ENCODE data around the gene AAMDC.

The AAMDC gene

DNA sequence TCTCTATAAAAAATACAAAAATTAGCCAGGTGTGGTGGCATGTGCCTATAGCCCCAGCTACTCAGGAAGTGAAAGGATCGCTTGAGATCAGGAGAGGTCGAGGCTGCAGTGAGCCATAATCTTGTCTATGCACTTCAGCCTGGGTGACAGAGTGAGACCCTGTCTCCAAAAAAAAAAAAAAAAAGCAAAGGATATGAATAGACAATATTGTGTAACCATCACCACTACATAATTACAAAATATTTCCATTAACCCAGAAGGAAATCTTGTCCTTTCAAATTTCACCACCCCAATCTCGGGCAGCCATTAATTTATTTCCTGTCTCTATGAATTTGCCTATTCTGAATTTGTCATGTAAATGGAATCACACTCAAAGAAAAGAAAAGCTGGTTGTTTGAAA is 21.6 kb upstream of the AAMDC start:
- no peak overlapping the region for H3K4me3 ChIP-seq (ENCODE audit: low read depth, low read length)
- in situ Hi-C loops (cut with HindIII; ENCODE audit: low sequenced_read_pairs), result no loop called here

DNA sequence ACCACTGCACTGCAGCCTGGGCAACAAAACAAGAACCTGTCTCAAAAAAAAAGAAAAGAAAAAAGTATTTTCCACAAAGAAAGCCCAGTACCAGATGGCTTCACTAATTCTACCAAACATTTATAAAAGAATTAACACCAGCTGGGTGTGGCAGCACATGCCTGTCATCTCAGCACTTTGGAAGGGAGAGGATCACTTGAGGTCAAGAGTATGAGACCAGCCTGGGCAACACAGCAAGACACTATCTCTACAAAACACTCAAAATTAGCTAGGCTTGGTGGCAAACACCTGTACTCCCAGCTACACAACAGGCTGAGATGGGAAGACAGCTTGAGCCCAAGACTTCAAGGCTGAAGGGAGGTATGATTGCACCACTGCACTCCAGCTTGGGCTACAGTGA is 20.5 kb upstream of the AAMDC start:
- no peak for DNase-seq (ENCODE audit: low read depth, low spot score)
- TF ChIP-seq, protein P1, sequence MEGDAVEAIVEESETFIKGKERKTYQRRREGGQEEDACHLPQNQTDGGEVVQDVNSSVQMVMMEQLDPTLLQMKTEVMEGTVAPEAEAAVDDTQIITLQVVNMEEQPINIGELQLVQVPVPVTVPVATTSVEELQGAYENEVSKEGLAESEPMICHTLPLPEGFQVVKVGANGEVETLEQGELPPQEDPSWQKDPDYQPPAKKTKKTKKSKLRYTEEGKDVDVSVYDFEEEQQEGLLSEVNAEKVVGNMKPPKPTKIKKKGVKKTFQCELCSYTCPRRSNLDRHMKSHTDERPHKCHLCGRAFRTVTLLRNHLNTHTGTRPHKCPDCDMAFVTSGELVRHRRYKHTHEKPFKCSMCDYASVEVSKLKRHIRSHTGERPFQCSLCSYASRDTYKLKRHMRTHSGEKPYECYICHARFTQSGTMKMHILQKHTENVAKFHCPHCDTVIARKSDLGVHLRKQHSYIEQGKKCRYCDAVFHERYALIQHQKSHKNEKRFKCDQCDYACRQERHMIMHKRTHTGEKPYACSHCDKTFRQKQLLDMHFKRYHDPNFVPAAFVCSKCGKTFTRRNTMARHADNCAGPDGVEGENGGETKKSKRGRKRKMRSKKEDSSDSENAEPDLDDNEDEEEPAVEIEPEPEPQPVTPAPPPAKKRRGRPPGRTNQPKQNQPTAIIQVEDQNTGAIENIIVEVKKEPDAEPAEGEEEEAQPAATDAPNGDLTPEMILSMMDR (IDR thresholded peaks at IDR 0.05; ENCODE audit: low read depth, low read length), result no peak
- in situ Hi-C loops (cut with HindIII; ENCODE audit: low sequenced_read_pairs), result no loop called here
- H3K4me3 ChIP-seq (ENCODE audit: low read depth, low read length), result no peak overlapping the region

More for the DNA sequence above, 21.6 kb upstream of the AAMDC start:
- DNase-seq (ENCODE audit: low read depth, low spot score), result no peak
- TF ChIP-seq, protein P1 (IDR thresholded peaks at IDR 0.05; ENCODE audit: low read depth, low read length), result no peak

DNA sequence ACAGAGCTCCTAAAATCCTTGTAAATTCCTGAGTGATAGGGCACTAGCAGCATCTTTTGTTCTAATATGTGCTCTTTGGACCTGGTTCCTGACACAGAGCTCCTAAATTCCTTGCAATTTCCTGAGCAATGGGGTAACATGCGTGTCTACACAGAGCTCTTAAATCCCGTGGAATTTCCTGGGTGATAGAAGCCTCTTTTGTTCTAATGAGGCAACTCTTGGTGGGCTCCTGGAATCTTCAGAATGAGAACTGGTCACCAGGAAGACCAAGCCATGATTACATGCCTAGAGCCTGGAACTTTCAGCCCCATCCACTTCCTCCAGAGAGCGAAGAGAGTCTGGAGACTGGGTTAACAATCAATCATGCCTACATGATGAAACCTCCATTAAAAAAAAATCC is 19.5 kb upstream of the AAMDC start:
- H3K4me3 ChIP-seq (ENCODE audit: low read depth, low read length), result no peak overlapping the region
- TF ChIP-seq, protein P1 (IDR thresholded peaks at IDR 0.05; ENCODE audit: low read depth, low read length), result no peak
- DNase-seq (ENCODE audit: low read depth, low spot score), result no peak
- in situ Hi-C loops (cut with HindIII; ENCODE audit: low sequenced_read_pairs), result no loop called here

GRCh38 chr11:77806415-77806814 is 14.5 kb upstream of the AAMDC start:
- no peak overlapping the region for H3K4me3 ChIP-seq (ENCODE audit: low read depth, low read length)
- DNase-seq (ENCODE audit: low read depth, low spot score), result no peak
- TF ChIP-seq, protein P1 (IDR thresholded peaks at IDR 0.05; ENCODE audit: low read depth, low read length), result no peak
- in situ Hi-C loops (cut with HindIII; ENCODE audit: low sequenced_read_pairs), result no loop called here

DNA sequence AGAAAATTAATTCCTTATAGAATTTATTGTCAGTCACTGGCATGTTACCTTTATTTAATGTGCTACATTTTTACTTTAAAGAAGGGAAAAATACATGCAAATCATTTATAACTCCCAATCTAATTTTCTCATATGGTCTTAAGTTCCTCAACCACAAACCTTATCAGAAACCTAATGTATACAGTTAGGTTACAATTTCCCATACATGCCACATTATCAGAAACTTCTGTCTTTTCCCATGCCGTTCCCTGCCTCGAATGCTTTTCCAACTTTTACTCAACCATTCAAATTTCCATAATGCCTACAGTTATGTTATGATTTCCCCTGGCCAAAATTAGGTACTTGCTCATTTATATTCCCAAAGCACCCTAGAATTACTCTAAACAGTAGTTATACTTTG is 14.0 kb upstream of the AAMDC start:
- TF ChIP-seq, protein P1 (IDR thresholded peaks at IDR 0.05; ENCODE audit: low read depth, low read length), result no peak
- no peak overlapping the region for H3K4me3 ChIP-seq (ENCODE audit: low read depth, low read length)
- in situ Hi-C loops (cut with HindIII; ENCODE audit: low sequenced_read_pairs), result no loop called here
- DNase-seq (ENCODE audit: low read depth, low spot score), result no peak

DNA sequence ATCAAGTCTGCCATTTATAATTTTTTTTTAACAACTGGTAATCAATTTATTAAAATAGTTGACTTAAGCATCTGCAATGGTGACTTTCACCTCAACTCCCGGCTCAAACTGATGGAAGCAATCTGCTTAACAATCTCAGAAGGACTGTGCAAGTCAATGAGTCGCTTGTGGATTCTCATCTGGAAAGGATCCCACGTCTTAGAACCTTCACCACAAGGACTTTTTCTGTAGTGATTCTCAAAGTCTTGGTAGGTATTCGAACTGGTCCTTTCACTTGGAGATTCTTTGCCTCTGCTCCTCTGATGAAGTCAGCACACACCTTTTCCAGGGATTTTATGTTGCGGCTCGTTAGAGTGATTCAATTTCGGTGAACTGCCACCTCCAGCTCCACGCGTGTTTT is 7.7 kb upstream of the AAMDC start:
- in situ Hi-C loops (cut with HindIII; ENCODE audit: low sequenced_read_pairs), result no loop called here
- TF ChIP-seq, protein P1 (IDR thresholded peaks at IDR 0.05; ENCODE audit: low read depth, low read length), result no peak
- no peak overlapping the region for H3K4me3 ChIP-seq (ENCODE audit: low read depth, low read length)
- DNase-seq (ENCODE audit: low read depth, low spot score), result peak; percentile 43

DNA sequence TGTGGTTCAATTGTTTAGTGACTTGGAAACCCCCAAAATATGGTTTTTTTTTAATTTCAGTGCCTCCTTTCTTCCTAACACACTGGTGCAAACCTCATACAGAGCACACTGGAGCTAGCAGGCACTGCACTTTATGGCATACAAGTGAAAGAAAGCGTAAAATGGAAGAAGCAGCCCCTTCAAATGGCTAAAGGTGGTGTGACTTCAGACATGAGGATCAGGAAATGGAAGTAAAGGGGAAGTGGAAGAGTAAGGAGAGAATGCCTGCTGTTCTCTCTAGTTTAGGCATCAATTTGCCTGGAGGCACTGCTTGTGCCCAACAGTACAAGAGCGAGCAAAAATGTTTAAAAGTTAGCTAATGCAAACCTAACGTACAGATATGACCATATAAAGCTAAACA is 6.1 kb upstream of the AAMDC start:
- in situ Hi-C loops (cut with HindIII; ENCODE audit: low sequenced_read_pairs), result no loop called here
- TF ChIP-seq, protein P1 (IDR thresholded peaks at IDR 0.05; ENCODE audit: low read depth, low read length), result no peak
- no peak overlapping the region for H3K4me3 ChIP-seq (ENCODE audit: low read depth, low read length)
- DNase-seq (ENCODE audit: low read depth, low spot score), result no peak
